GM19025 (cell line): ENCODE measurements around the gene TINAG.

Experiments
- ATAC-seq: cut with Tn5 transposase; IDR thresholded peaks from one replicate; pipeline ENCODE4 v1.9.1; 2021; ENCODE audit warnings: mild to moderate bottlenecking, low read depth, moderate library complexity; ENCODE audit not compliant: unreplicated experiment

The TINAG gene

GRCh38 chr6:54415517-54415916 is 107.3 kb downstream of the TINAG start:
- ATAC-seq = no peak

- ATAC-seq = no peak
These were observed 111.6 kb downstream of the TINAG start for GRCh38 chr6:54419885-54420284.

GRCh38 chr6:54426995-54427394 is 118.8 kb downstream of the TINAG start:
- no peak for ATAC-seq

GRCh38 chr6:54427396-54427937 is 119.2 kb downstream of the TINAG start:
- no peak for ATAC-seq

- ATAC-seq = peak; percentile 96
These were observed 120.2 kb downstream of the TINAG start for GRCh38 chr6:54428431-54428830.

GRCh38 chr6:54431466-54431865 is 123.2 kb downstream of the TINAG start:
- no peak for ATAC-seq
